Activated naive CD4-positive, alpha-beta T cell treated with anti-CD3 and anti-CD28 coated beads, Interleukin-2, amount 50 U/mL, for 16 hours (primary cell): Measurements from ENCODE around the gene CEBPA.

Experiments
- DNase-seq: peaks from one replicate; pipeline ENCODE4 v3.0.0-alpha.2; 2020

Gene CEBPA

DNA sequence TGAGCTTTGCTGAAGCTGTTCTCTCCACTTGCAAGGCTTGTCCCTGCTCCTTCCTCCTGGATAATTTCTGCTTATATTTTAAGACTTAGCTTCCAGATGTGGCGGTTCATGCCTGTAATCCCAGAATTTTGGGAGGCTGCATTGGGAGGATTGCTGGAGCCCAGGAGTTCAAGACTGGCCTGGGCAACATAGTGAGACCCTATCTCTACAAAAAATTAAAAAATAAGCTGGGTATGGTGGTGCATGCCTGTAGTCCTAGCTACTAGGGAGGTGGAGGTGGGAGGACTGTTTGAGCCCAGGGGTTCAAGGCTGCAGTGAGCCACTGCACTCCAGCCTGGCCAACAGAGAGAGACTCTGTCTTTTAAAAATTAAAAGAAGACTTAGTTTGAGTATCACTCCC, 31.6 kb downstream of the CEBPA start:
- no peak for DNase-seq

DNA sequence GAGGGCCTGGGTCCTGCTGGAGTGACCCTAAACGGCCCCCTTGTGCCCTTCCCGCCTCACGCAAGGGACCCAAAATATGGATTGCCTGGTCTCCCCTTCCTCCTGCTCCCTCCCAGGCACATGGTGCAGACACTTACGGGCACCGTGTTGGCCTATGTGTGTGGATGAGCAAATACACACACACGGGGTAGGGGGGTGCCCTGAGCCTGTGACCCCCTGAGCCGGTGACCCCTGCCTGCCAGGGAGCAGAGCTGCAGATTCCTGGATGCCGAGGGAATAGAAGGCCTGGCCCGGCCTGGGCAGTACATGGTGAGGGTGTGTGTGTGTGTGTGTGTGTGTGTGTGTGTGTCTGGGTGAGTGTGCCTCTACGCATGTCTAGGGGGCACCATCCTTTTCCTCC, 33.3 kb downstream of the CEBPA start:
- no peak for DNase-seq

DNA sequence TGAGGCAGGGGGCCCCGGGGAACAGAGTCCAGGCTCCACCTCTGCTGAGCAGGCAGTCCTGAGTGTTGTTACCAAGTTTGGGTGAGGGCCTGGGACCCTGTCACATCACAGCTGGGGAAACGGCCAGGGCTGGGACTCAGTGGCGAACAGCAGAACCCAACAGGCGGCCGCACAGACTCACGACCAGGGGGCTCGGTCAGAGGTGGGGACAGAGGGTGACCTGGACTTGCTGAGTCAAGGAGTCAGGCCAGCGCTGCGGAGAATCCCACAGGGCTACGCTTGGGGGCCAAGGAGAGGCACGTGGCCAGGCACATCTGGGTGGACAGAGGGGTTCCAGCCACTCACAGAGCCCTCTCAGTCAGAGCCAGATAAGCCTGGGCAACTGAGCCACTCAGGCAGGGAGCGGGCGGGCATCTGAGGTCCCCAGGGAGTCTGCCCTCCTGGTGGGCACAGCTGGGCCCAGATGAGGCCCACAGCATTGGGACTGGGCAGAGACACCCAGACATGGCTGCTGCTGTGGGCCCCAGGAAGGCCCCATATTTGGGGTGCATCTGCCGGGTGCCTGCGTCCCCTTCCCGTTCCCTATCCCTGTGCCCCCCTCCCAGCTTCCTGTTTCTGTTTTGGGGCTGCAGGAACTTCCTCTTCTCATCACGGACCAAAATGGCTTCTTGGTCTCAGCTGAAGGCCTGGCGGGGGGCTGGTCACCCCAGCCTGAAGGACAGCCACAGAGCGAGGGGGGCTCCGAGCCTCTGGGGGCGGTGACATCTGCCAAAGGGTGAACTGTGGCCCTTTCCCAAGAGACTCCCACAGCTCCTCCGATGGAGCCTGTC, 34.0 kb downstream of the CEBPA start:
- no peak for DNase-seq

DNA sequence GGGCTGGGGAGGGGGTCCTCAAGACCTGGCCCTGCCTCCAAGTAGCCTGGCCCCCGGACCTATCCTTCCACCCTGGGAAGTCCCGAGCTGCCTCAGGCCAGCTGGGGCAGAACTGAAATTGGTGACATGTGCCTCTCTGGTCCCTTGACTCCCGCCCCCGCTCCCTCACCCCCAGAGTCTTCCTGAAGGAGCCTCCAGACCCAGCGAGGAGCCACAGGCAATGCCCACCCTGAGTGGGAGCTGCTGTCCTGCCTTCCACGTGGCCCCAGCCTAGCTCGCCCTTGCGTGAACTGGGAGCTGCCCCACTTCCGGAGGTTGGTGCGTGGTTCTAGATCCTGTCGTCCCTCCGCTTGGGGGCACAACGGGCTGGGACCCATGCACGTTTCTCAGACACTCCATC, 34.6 kb downstream of the CEBPA start:
- no peak for DNase-seq

DNA sequence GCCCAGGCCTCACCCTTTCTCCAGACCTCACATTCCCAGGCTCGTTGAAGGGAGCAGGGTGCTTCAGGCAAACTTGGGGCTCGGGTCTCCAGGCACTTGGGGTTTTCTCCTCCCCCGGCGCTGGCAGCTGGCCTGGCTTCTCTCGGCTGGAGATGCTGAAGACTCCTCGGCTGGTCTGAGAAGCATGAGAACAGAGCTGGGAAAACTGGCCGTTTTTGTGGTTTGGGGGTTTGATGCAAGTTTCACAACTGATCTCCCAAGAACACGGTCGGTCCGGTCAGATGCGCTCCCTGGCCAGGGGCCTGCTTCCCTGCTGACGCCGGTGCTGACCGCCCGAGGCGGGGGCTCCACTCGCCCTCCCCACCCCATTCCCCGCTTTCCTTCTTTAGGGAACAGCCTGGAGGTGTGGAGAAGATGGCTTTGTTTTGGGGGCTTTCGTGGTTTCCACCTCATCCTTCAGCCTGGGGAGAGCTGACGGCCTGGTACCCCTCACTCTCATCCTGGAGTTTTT, 35.3 kb downstream of the CEBPA start:
- DNase-seq, result no peak

DNA sequence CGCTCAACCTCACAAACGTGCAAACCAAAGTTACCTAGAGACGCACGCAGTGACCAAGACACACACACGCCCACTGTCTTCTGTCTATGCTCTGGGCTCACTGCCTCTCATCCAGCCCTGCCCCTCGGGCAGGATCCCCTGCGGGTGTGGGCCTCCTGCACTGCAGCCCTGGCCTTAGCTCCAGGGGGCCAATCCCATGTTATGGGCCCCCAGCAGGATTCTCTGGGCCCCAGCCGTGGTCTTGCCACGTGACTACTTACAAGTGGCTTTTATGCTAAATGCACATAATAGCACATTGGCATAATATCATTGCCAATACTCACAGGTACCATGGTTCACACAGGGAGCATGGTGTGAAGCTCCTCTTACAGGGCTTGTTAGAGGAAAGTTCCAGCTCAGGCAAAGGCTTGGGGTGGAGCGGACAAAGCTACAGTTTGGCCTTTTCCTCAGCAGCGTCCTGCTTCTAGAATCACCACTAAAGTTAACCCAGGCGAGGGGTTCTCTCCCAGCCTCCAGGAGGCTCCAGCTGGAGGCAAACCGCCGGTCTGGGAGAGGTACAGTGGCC, 37.4 kb downstream of the CEBPA start:
- no peak for DNase-seq

DNA sequence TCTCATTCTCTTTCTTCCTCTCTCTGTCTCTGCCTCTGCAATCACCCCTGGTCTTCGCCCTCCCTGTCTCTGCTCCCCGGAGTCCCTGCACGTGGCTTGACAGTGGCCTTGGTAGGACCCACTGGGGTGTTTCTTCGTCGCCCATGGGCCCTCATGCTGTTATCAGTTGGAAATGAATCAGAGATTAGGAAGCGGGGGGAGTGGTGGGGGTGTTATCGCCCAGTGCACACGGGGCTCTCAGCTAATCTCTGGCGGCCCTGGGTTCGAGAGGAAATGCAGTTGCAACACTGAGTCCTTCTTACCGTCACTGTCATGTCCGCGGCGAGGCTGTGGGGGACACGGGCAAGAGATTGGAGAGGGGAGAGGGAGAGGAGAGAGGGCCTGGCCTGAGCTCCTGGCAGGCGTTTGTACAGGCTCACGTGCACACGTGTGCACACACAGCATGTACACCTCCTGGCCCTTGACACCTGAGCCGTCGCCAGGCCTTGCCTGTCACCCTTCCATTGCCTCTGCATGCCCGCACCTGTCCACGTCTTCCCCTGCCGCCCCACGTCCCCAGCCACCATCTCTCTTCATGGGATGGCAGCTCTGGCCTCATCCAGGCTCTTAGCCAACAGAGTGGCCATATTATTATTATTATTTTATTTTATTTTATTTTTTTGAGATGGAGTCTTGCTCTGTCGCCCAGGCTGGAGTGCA, 38.9 kb downstream of the CEBPA start:
- DNase-seq, result no peak

DNA sequence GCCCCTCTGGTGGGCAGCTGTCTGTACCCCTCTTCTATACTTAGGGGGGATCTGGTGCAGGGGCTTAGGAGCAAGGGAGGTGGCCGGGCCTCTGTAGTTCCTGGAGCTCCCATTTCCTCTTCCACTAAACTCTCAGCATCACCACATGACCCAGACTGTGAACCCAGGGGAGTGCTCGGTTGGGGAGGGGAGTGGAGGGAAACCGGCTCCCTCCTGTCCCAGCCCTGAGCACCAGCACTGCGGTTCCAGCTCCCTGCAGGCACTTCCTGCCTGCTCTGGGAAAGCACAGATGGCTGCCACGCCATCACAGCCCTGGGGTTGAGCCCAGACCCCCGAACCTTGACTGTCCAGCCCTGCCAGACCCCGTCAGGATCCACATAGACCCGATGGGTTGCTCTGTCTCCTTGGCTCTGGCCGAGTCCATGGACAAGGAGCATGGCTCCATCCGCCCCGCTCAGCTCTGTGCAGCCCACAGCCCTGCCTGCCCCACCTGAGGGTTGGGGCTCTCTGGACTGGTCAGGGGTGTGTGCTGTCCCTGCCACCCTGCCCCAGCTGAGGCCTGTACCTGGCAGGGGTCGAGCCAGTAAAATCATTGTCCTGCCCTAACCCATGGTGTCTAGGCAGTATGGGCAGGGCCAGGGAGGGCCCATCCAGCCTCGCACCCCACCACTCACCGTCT, 40.7 kb downstream of the CEBPA start:
- no peak for DNase-seq

DNA sequence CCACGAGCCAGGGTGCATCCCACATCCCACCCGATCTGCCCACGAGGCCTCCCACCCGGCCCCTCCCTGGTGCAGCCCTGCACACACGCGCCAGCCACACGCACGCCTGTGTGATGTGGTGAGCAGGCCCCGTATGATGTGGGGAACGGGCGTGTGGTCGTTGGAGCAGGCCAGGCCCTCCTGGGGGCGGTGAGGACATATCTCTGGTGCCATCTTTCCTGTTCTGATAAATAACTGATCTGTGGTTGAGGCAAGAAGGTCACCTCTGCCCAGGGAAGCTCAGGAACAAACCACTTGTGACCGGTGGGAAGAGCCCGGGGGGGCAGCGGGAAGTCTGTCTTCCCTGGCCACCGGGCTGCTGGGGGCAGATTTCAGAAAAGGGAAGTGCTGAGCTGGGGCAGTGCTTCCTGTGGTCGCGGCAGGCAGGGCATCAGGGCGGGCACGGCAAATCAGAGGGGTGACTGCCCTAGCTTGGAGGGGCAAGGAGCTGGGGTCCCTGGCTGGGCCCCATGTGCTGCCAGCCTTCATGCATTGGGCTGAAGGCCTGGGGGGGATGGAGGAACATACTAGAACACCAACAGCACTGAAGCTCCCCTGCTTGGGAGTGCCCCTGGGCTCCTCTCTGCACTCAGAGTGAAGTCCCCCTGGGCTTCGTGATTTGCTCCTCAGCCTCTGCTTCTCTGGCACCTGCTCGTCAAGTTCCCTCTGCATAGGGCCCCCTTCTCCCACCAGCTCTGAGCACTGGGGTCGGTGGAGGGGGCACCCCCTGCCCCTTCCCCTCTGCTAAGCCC, 41.5 kb downstream of the CEBPA start:
- no peak for DNase-seq

DNA sequence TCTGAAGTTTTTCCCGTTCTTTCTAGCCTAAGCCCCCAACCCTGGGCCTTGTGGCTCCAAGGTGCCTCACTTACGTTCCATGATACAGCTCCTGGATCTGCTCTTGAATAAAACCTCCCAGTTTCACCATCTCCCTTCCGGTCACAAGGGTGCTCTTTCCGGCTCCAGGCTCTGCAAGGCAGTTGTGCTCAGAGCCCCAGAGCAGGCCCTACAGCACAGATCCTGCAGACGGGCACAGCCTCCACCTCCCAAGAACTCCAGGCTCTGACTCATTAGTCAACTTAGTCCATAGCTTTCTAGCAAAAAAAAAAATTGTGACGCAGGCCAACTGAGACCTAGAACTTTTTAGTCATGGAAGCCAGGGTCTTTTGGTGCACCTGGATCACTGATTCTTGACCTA, 42.8 kb downstream of the CEBPA start:
- no peak for DNase-seq

DNA sequence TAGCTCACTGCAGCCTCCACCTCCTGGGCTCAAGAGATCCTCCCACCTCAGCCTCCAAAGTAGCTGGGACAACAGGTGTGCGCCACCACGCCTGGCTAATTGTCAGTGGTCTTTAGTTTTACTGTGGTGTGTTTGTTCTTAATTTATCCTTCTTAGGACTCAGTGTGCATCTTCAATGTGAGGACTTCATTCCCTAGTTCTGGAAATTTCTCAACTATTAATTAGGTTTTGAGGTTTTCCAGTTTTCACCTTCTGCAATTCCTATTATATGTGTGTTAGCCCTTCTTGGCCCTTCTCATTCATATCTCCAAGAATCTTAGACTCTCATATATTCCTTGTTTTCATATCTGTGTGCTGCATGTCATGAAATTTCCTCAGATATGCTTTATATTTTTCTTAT, 44.5 kb downstream of the CEBPA start:
- DNase-seq, result no peak

DNA sequence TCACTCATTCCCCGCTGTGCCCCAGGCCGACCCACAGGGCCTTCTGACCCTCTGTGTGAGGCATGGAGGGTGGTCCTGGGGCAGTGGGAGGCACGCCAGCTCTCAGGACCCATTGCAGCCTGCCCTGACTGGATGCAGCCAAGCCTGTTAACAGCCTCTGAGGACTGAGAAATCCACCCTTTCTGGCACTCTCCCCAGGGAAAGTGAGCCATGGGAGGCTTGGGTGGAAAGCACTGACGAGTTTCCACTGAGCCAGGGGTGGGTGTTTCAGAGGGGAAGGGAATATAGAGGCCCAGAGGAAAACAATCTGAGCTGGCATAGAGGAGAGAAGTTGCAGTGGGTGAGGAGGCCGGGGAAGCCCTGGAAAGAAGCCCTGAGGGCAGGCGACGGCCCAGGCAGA, 46.1 kb downstream of the CEBPA start:
- DNase-seq, result no peak

DNA sequence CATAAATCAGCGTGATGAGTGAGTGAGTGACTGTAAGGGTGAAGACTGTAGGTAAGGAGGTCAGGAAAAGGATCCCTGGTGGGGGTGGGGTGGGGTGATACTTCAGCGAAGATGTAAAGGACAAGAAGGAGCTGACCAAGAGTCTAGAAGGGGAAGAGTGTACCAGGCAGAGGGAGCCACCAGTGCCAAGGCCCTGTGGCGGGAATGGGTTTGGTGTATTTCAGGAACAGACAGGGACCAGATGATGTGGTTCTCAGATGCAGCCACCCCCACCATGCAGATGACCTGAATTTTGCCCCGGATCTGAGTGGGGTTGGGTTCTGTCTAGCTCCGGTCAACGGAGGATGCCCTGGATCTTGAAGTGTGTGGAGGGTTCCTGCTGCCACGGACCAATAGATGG, 46.6 kb downstream of the CEBPA start:
- no peak for DNase-seq

DNA sequence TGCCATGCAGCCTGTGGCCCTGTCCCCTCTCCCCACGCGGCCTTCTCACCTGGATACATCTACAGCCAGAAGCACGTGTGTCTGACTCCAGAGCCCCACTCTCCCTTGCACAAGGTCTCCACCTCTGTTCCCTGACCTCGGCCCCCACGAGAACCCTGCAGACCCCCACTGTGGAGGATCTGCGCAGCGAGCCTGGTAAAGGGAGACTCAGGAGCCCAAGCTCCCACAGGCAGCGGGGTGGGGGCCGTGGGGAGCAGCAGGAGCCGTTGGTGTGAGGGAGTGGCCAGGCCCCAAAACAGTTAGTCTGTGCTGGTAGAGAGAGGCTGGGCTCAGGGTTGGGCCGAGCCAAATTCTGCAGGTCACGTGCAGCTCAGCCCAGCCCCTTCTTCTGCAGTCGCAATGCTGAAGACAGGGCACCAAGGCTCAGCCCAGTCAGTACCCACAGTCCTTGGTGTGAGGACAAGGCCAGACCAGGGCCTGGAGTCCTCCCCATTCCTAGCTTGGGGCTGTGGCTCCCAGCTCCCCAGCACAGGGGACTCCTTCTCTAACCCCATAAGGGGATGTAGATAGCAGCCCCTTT, 48.0 kb downstream of the CEBPA start:
- no peak for DNase-seq

DNA sequence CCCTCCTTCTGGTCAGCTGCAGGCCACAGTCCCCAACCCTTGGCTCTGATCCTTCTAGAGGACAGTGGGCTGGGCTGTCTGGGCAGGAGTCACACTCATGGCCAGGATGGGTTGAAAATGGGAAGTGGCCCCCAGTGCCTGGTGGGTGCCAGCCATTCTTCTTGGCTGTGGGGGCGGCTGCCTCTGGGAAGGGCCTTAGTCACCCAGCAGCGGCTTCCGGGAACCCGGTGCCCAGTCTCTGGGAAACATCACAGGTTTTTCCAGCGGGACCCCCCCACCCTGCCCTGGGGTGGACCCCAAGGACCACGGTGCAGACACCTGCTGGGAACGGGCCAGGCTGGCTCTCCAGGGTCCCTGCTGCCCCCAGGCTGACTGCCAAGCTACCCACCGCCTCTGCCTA, 49.4 kb downstream of the CEBPA start:
- no peak for DNase-seq

DNA sequence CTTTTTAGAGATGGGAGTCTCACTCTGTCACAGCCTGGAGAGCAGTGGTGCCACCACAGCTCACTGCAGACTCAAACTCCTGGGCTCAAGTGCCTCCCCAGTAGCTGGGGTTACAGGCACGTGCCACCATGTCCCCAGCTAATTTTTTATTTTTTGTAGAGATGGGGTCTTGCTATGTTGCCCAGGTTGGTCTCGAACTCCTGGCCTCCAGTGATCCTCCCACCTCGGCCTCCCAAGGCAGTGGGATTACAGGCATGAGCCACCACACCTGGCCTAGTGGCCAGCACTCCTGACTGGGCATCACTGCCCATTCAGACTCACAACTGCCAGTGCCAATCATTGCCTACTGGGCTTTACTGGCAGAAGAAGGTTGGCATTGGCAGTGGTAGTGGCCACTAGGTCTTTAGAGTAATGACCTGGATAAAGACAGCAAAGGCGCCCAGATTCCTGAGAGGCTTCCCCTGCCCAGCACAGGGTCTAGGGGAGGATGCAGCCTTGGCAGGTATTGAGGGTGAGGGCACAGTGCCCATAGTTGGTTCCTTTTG, 49.8 kb downstream of the CEBPA start:
- DNase-seq, result no peak

DNA sequence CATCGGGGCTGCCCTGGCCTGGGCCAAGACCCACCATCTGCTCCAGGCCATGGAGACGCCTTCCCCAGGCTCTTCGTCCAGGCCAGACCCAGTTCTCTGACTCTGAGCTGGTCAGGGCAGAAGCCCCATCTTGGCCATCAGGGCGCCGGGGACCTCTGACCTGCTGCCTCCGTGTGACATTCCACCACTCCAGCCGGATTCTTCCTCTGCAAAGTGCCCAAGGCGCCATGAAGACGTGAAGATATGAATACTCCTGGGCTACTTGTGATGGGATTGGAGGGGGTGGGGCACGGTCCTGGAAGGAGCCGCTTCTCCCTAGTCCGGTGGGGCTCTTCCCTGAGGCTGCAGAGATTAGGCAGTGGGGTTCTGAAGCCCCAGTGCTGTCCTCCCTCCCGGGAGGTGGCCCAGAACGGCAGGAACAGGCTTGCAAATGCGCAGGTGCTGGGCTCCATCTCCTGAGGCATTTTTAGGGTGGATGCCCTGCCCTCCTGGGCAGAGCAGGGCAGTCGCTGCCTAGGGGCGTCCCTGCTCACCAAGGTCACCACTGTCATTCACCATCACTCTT, 50.7 kb downstream of the CEBPA start:
- no peak for DNase-seq

DNA sequence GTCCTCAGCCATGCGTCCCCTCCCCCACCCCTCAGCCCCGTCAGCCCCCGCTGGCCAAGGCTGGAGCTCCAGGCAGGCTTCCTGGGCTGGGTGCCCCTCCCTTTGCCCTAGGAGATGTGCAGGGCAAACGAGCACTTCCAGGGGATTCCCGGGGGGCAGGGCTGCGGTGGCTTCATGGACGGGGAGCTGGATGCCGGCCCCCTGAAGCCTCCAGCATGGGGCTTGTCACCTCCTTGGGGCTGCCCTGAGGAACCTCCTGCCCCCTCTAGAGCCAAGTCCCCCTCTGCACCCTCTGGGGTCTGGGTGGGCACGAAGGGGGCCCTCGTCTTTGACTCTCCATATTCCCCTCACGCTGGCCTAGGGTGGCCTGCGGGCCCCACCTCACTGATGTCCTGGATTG, 51.3 kb downstream of the CEBPA start:
- DNase-seq, result no peak

DNA sequence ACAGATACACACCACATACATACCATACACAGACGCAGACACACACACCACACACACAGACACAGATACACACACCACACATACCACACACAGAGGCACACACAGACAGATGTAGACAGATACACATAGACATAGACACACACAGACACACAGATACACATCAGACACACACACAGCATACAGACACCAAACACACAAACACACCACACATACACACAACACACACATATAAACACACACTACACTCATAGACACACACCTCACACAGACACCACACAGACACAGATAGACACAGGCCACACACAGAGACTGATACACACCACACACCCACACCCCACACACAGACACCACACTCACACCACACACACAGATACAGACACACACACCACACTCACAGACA, 51.8 kb downstream of the CEBPA start:
- DNase-seq, result no peak
